ENCODE data around the gene PRKCB. TPM values are rescaled to one million over a fixed set of nuclear protein-coding genes. Genes with fewer than 3 reads are reported as not detected.

PRKCB gene
- total and polyA plus RNA-seq, 4 experiments from 2014 or later, result 46.5 to 106 (median 98.2) TPM

DNA sequence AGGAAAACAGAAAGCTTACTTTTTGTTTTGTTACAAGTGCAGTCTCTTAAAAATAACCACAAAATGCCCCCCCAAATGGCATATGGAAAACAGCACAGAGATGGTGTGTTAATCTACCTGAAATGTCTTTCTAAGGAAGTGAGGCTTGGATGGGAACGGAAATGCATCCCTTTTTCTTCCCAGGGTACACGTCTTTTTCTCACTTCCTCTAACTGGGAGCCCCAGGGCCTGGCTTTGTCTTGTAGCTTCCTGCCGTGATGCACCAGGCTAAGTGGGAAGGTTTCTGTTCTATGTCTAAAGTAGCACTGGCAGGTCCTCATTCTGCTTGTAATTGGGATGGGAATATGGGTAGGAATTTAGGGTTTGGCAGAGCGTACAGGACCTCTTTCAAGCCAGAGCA, 367.9 kb downstream of the PRKCB start:
- H3K27ac ChIP-seq (ENCODE audit: low read depth, low read length), result no peak overlapping the region
- POLR2A ChIA-PET (ENCODE audit: partially characterized antibody), result no interaction called here
- H3K4me1 Mint-ChIP-seq, result peaks cover 0 to 5% (median 1%) of the 10 kb centered on the region in 4 donors
- no peaks in the 10 kb centered on the region for H3K9me3 Mint-ChIP-seq
- H3K36me3 Mint-ChIP-seq, result peaks cover 69 to 73% of the 10 kb centered on the region in 2 donors
- no peak for DNase-seq
- CTCF ChIA-PET (ENCODE audit: partially characterized antibody), result interaction anchor here (1.1 to 1.3 kb wide), 2 partner anchors 11 to 49 kb away, joined by 3 read pairs; no protein-coding TSS in a partner anchor
- intact Hi-C loops (cut with micrococcal nuclease), result no loop called here
- H3K4me3 Mint-ChIP-seq, result no peak overlapping the region
- no peaks in the 10 kb centered on the region for H3K27me3 ChIP-seq (ENCODE audit: insufficient read depth, low read length)
- no peak overlapping the region for H3K4me3 ChIP-seq (ENCODE audit: low read length in 2 of 2)
- H3K27ac Mint-ChIP-seq, result no peak overlapping the region
- peaks cover 27% of the 10 kb centered on the region for H3K36me3 ChIP-seq (ENCODE audit: insufficient read depth, low read length)
- no peaks in the 10 kb centered on the region for H3K27me3 Mint-ChIP-seq
- no peaks in the 10 kb centered on the region for H3K4me1 ChIP-seq (ENCODE audit: insufficient read depth, low read length)
- H3K9me3 ChIP-seq (ENCODE audit: control insufficient read depth in 1 of 2, low read length in 2 of 2), result no peaks in the 10 kb centered on the region

GRCh38 chr16:24204150-24204665, 368.4 kb downstream of the PRKCB start:
- H3K36me3 ChIP-seq (ENCODE audit: insufficient read depth, low read length), result peaks cover 22% of the 10 kb centered on the region
- H3K36me3 Mint-ChIP-seq, result peaks cover 67 to 73% of the 10 kb centered on the region in 2 donors

DNA sequence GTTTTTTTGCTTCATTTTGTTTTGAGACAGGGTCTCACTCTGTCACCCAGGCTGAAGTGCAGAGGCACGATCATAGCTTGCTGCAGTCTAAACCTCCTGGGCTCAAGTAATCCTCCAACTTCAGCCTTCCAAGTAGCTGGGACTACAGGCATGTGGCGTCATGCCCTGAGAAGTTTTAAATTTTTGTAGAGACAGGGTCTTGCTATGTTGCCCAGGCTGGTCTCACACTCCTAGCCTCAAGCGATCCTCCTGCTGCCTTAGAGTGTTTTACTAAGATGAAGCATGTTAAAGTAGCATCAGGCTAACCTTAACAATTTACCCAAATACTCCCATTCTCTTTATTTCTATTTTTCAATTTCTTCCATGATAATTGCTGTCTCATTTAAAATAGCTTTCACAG, 371.1 kb downstream of the PRKCB start:
- no peak overlapping the region for H3K27ac ChIP-seq (ENCODE audit: low read depth, low read length)
- intact Hi-C loops (cut with micrococcal nuclease), result no loop called here
- Mint-ChIP-seq H3K36me3 (peaks cover 72 to 75% of the 10 kb centered on the region in 2 donors), H3K27ac (peak overlapping the region in 2 of 7 donors; percentile 75 to 76), H3K27me3 (no peaks in the 10 kb centered on the region), H3K4me3 (no peak overlapping the region), H3K9me3 (no peaks in the 10 kb centered on the region), H3K4me1 (peaks cover 0 to 4% (median 0%) of the 10 kb centered on the region in 4 donors)
- H3K27me3 ChIP-seq (ENCODE audit: insufficient read depth, low read length), result no peaks in the 10 kb centered on the region
- H3K9me3 ChIP-seq (ENCODE audit: control insufficient read depth in 1 of 2, low read length in 2 of 2), result no peaks in the 10 kb centered on the region
- no peaks in the 10 kb centered on the region for H3K4me1 ChIP-seq (ENCODE audit: insufficient read depth, low read length)
- CTCF ChIA-PET (ENCODE audit: partially characterized antibody), result no interaction called here
- DNase-seq, result no peak
- H3K4me3 ChIP-seq (ENCODE audit: low read length in 2 of 2), result no peak overlapping the region
- POLR2A ChIA-PET (ENCODE audit: partially characterized antibody), result no interaction called here
- H3K36me3 ChIP-seq (ENCODE audit: insufficient read depth, low read length), result peaks cover 21% of the 10 kb centered on the region

More at GRCh38 chr16:24204150-24204665, 368.4 kb downstream of the PRKCB start:
- ChIA-PET POLR2A (ENCODE audit: partially characterized antibody) (no interaction called here), CTCF (ENCODE audit: partially characterized antibody) (interaction anchor here (1.1 to 1.3 kb wide), 2 partner anchors 12 to 49 kb away, joined by 3 read pairs; no protein-coding TSS in a partner anchor)
- no peaks in the 10 kb centered on the region for H3K27me3 ChIP-seq (ENCODE audit: insufficient read depth, low read length)
- Mint-ChIP-seq H3K4me1 (peaks cover 0 to 3% (median 1%) of the 10 kb centered on the region in 4 donors), H3K4me3 (no peak overlapping the region), H3K27ac (no peak overlapping the region), H3K9me3 (no peaks in the 10 kb centered on the region), H3K27me3 (no peaks in the 10 kb centered on the region)
- intact Hi-C loops (cut with micrococcal nuclease), result no loop called here
- no peaks in the 10 kb centered on the region for H3K9me3 ChIP-seq (ENCODE audit: control insufficient read depth in 1 of 2, low read length in 2 of 2)
- H3K4me1 ChIP-seq (ENCODE audit: insufficient read depth, low read length), result no peaks in the 10 kb centered on the region
- H3K4me3 ChIP-seq (ENCODE audit: low read length in 2 of 2), result no peak overlapping the region
- DNase-seq, result no peak
- H3K27ac ChIP-seq (ENCODE audit: low read depth, low read length), result no peak overlapping the region

- H3K9me3 ChIP-seq (ENCODE audit: control insufficient read depth in 1 of 2, low read length in 2 of 2), result no peaks in the 10 kb centered on the region
- Mint-ChIP-seq H3K27me3 (no peaks in the 10 kb centered on the region), H3K36me3 (peaks cover 66 to 71% of the 10 kb centered on the region in 2 donors), H3K4me3 (no peak overlapping the region), H3K4me1 (peaks cover 0 to 3% (median 0%) of the 10 kb centered on the region in 4 donors), H3K27ac (no peak overlapping the region), H3K9me3 (no peaks in the 10 kb centered on the region)
- peaks cover 26% of the 10 kb centered on the region for H3K36me3 ChIP-seq (ENCODE audit: insufficient read depth, low read length)
- H3K4me3 ChIP-seq (ENCODE audit: low read length in 2 of 2), result no peak overlapping the region
- H3K27ac ChIP-seq (ENCODE audit: low read depth, low read length), result no peak overlapping the region
- intact Hi-C loops (cut with micrococcal nuclease), result no loop called here
- H3K27me3 ChIP-seq (ENCODE audit: insufficient read depth, low read length), result no peaks in the 10 kb centered on the region
- DNase-seq, result no peak
- H3K4me1 ChIP-seq (ENCODE audit: insufficient read depth, low read length), result no peaks in the 10 kb centered on the region
- ChIA-PET CTCF (ENCODE audit: partially characterized antibody) (no interaction called here), POLR2A (ENCODE audit: partially characterized antibody) (no interaction called here)
These were observed 372.9 kb downstream of the PRKCB start for GRCh38 chr16:24208710-24209109.

GRCh38 chr16:24214992-24215391, 379.2 kb downstream of the PRKCB start:
- DNase-seq, result no peak
- Mint-ChIP-seq H3K4me3 (no peak overlapping the region), H3K9me3 (peaks cover 0 to 8% (median 0%) of the 10 kb centered on the region in 8 donors), H3K27ac (no peak overlapping the region), H3K4me1 (peaks cover 0 to 3% (median 0%) of the 10 kb centered on the region in 4 donors), H3K36me3 (peaks cover 68 to 70% of the 10 kb centered on the region in 2 donors), H3K27me3 (no peaks in the 10 kb centered on the region)
- Histone ChIP-seq H3K27me3 (ENCODE audit: insufficient read depth, low read length) (no peaks in the 10 kb centered on the region), H3K9me3 (ENCODE audit: control insufficient read depth in 1 of 2, low read length in 2 of 2) (no peaks in the 10 kb centered on the region), H3K4me3 (ENCODE audit: low read length in 2 of 2) (no peak overlapping the region), H3K27ac (ENCODE audit: low read depth, low read length) (no peak overlapping the region), H3K36me3 (ENCODE audit: insufficient read depth, low read length) (peaks cover 11% of the 10 kb centered on the region), H3K4me1 (ENCODE audit: insufficient read depth, low read length) (no peaks in the 10 kb centered on the region)
- ChIA-PET POLR2A (ENCODE audit: partially characterized antibody) (no interaction called here), CTCF (ENCODE audit: partially characterized antibody) (no interaction called here)
- intact Hi-C loops (cut with micrococcal nuclease), result no loop called here

DNA sequence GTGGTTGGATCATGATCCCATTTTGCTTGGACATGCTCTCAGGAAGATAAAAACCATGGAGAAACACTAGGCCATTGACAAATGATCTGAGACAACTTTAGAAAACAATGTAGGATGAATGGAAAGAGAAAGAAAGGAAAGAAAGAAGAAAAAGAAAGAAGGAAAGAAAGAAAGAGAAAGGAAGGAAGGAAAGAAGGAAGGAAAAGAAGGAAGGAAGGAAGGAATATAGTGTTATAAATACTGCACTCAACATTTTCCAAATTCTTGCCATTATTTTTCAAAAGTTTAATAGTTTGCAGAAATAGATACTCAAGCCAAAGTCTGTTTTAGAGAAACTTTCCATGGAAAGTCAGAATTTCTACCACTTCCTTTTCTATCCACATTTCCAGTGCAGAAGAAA, 381.2 kb downstream of the PRKCB start:
- Mint-ChIP-seq H3K4me3 (no peak overlapping the region), H3K27ac (no peak overlapping the region), H3K36me3 (peaks cover 56 to 81% of the 10 kb centered on the region in 2 donors), H3K27me3 (no peaks in the 10 kb centered on the region), H3K4me1 (peaks cover 0 to 1% (median 0%) of the 10 kb centered on the region in 4 donors), H3K9me3 (peaks cover 0 to 11% (median 8%) of the 10 kb centered on the region in 8 donors)
- no peak overlapping the region for H3K4me3 ChIP-seq (ENCODE audit: low read length in 2 of 2)
- intact Hi-C loops (cut with micrococcal nuclease), result no loop called here
- no peak for DNase-seq
- CTCF ChIA-PET (ENCODE audit: partially characterized antibody), result no interaction called here
- no peaks in the 10 kb centered on the region for H3K27me3 ChIP-seq (ENCODE audit: insufficient read depth, low read length)
- H3K36me3 ChIP-seq (ENCODE audit: insufficient read depth, low read length), result peaks cover 11% of the 10 kb centered on the region
- POLR2A ChIA-PET (ENCODE audit: partially characterized antibody), result no interaction called here
- no peak overlapping the region for H3K27ac ChIP-seq (ENCODE audit: low read depth, low read length)
- no peaks in the 10 kb centered on the region for H3K9me3 ChIP-seq (ENCODE audit: control insufficient read depth in 1 of 2, low read length in 2 of 2)
- no peaks in the 10 kb centered on the region for H3K4me1 ChIP-seq (ENCODE audit: insufficient read depth, low read length)

- Histone ChIP-seq H3K27ac (ENCODE audit: low read depth, low read length) (no peak overlapping the region), H3K4me1 (ENCODE audit: insufficient read depth, low read length) (no peaks in the 10 kb centered on the region), H3K4me3 (ENCODE audit: low read length in 2 of 2) (no peak overlapping the region), H3K27me3 (ENCODE audit: insufficient read depth, low read length) (no peaks in the 10 kb centered on the region), H3K9me3 (ENCODE audit: control insufficient read depth in 1 of 2, low read length in 2 of 2) (no peaks in the 10 kb centered on the region), H3K36me3 (ENCODE audit: insufficient read depth, low read length) (peaks cover 11% of the 10 kb centered on the region)
- Mint-ChIP-seq H3K4me3 (no peak overlapping the region), H3K27ac (no peak overlapping the region), H3K36me3 (peaks cover 57 to 83% of the 10 kb centered on the region in 2 donors), H3K27me3 (no peaks in the 10 kb centered on the region), H3K9me3 (peaks cover 0 to 12% (median 9%) of the 10 kb centered on the region in 8 donors), H3K4me1 (peaks cover 0 to 1% (median 0%) of the 10 kb centered on the region in 4 donors)
- intact Hi-C loops (cut with micrococcal nuclease), result no loop called here
- DNase-seq, result no peak
- POLR2A ChIA-PET (ENCODE audit: partially characterized antibody), result no interaction called here
- CTCF ChIA-PET (ENCODE audit: partially characterized antibody), result no interaction called here
These were observed 381.7 kb downstream of the PRKCB start for GRCh38 chr16:24217461-24217860.

Data from CD4-positive, alpha-beta memory T cell (primary cell).